Adrenal gland (tissue), 12 donors: ENCODE results near the gene DNPEP. TPM values are rescaled to one million over a fixed set of nuclear protein-coding genes. Genes with fewer than 3 reads are reported as not detected.

Experiments
- DNase-seq, 7 donors: peaks; one replicate each; pipeline ENCODE4 v3.0.0-alpha.2; 2019 to 2020
- H3K27ac ChIP-seq, 5 donors: fragments of 200-600 bp; sonication (generic) in 4 of 5; 1 replicate in 3 of 5; 2 replicates in 2 of 5; pipeline versions ENCODE4 v1.5.1 to v1.8.0; 2016 to 2020; ENCODE audit warnings: mild to moderate bottlenecking in 1 of 5
- H3K27me3 ChIP-seq: fragments of 200-600 bp; 2 replicates; pipeline ENCODE4 v1.8.0; 2021
- H3K36me3 ChIP-seq, 2 donors: fragments of 200-600 bp; replicated peaks in 1 of 2; 1 replicate in 1 of 2; 2 replicates in 1 of 2; pipeline versions ENCODE4 v1.5.1 to v1.8.0; 2018 to 2022
- H3K4me1 ChIP-seq, 2 donors: fragments of 200-600 bp; replicated peaks in 1 of 2; 1 replicate in 1 of 2; 2 replicates in 1 of 2; pipeline versions ENCODE4 v1.5.1 to v1.8.0; 2018 to 2021
- H3K4me3 ChIP-seq, 4 donors: fragments of 200-600 bp; sonication (generic) in 3 of 4; one replicate each; pipeline ENCODE4 v1.5.1; 2016 to 2018
- H3K9me3 ChIP-seq, 3 donors: fragments of 200-600 bp; sonication (generic) in 1 of 3; replicated peaks in 1 of 3; 1 replicate in 2 of 3; 2 replicates in 1 of 3; pipeline versions ENCODE4 v1.5.1 to v1.8.0; 2016 to 2021
- POLR2A ChIP-seq, 2 donors: fragments of 450-650 bp; IDR thresholded peaks; one replicate each; pipeline ENCODE4 v1.6.1; 2017; ENCODE audit warnings: antibody characterized with exemption in 2 of 2, mild to moderate bottlenecking in 2 of 2, moderate library complexity in 1 of 2
- WGBS, 4 donors: extraction: QIAGEN DNeasy Blood & Tissue Kit in 2 of 4; methylation state at CpG; one replicate each; pipeline versions ENCODE4 v1.1.5 to v1.1.7; 2013 to 2017; 5-methylcytosine and 5-hydroxymethylcytosine counted together
- intact Hi-C, 2 donors: fragments of 100-400 bp; cut with DNase I; formaldehyde crosslinking; loops; one replicate each; pipeline versions ENCODE4 v1.14.1 to v1.15.0; 2022 to 2023
- polyA plus RNA-seq, 3 donors: library from polyadenylated mRNA; stranded (reverse); fragments of 200-250 nt in 2 of 3; fragments of 350-450 nt in 1 of 3; fragmentation: Illumina TruSeq in 1 of 3; extraction: RNeasy Lipid Tissue Mini Kit (QIAGEN cat#74804) in 1 of 3; gene quantifications; one replicate each; pipeline ENCODE4 v1.2.3, GENCODE V29; 2013 to 2014
- total RNA-seq, 9 donors: library from RNA; depleted of rRNA in 4 of 9; stranded (reverse); fragments of >200 nt in 4 of 9; fragments of 120-200 nt in 1 of 9; fragmentation: NEBNext Ultra II Directional in 1 of 9; extraction: Animal tissue kit (Norgen Biotek cat#: 25700) in 1 of 9; gene quantifications; one replicate each; pipeline versions ENCODE4 v1.1.0 to v1.2.4, GENCODE V29; 2013 to 2023
- TF ChIP-seq, protein P1 (sequence below), 6 experiments: fragments of 450-650 bp in 4 of 6; fragments of 200-600 bp in 2 of 6; sonication (generic) in 1 of 6; IDR thresholded peaks; 1 replicate in 5 of 6; 2 replicates in 1 of 6; pipeline versions ENCODE4 v1.5.1 to v1.8.0; 2016 to 2021; ENCODE audit warnings: antibody characterized with exemption in 6 of 6, mild to moderate bottlenecking in 2 of 6, moderate library complexity in 1 of 6
- donor health status: healthy with polysubstance abuse.
- donor health status: Bipolar disorder and iron deficiency.
- donor health status: DM: yes; HTN: yes; CAD: no.
- donor health status: DM: no; HTN: no; CAD: no.
- donor health status: DM: no; HTN: no; CAD: no.
- donor health status: DM: yes; HTN: yes; CAD: no.

DNPEP gene
- total and polyA plus RNA-seq, 12 donors, result 30.0 to 107 (median 53.5) TPM

DNA sequence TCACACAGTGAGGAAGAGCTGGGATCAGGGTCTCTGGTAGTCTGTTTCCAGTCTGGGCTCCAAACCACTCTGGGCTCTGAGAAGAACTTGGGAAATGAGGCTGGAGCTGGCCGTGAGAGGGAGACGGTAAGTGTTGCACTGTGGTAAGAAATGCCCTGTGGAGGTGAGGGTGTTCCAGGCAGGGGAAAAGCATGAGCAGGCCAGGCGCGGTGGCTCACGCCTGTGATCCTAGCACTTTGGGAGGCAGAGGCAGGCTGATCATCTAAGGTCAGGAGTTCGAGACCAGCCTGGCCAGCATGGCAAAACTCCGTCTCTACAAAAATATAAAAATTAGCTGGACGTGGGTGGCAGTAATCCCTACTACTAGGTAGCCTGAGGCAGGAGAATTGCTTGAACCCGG lies 16.1 kb upstream of the DNPEP start:
- no peak for DNase-seq
- TF ChIP-seq POLR2A (IDR thresholded peaks at IDR 0.05), result no peak
- TF ChIP-seq, protein P1, sequence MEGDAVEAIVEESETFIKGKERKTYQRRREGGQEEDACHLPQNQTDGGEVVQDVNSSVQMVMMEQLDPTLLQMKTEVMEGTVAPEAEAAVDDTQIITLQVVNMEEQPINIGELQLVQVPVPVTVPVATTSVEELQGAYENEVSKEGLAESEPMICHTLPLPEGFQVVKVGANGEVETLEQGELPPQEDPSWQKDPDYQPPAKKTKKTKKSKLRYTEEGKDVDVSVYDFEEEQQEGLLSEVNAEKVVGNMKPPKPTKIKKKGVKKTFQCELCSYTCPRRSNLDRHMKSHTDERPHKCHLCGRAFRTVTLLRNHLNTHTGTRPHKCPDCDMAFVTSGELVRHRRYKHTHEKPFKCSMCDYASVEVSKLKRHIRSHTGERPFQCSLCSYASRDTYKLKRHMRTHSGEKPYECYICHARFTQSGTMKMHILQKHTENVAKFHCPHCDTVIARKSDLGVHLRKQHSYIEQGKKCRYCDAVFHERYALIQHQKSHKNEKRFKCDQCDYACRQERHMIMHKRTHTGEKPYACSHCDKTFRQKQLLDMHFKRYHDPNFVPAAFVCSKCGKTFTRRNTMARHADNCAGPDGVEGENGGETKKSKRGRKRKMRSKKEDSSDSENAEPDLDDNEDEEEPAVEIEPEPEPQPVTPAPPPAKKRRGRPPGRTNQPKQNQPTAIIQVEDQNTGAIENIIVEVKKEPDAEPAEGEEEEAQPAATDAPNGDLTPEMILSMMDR (IDR thresholded peaks at IDR 0.05), result no peak
- Histone ChIP-seq H3K36me3 (no peaks in the 10 kb centered on the region), H3K9me3 (no peaks in the 10 kb centered on the region), H3K27me3 (no peaks in the 10 kb centered on the region), H3K27ac (no peak overlapping the region), H3K4me1 (peaks cover 0 to 6% of the 10 kb centered on the region in 2 donors), H3K4me3 (no peak overlapping the region)
- WGBS, 4 donors, result 71 to 89% (median 76%) methylated on average over 9 of the region's 9 CpGs
- intact Hi-C loops, result loop anchor here (2.0 to 10.0 kb wide), 3 partner anchors 71 to 127 kb away; no protein-coding TSS in a partner anchor

DNA sequence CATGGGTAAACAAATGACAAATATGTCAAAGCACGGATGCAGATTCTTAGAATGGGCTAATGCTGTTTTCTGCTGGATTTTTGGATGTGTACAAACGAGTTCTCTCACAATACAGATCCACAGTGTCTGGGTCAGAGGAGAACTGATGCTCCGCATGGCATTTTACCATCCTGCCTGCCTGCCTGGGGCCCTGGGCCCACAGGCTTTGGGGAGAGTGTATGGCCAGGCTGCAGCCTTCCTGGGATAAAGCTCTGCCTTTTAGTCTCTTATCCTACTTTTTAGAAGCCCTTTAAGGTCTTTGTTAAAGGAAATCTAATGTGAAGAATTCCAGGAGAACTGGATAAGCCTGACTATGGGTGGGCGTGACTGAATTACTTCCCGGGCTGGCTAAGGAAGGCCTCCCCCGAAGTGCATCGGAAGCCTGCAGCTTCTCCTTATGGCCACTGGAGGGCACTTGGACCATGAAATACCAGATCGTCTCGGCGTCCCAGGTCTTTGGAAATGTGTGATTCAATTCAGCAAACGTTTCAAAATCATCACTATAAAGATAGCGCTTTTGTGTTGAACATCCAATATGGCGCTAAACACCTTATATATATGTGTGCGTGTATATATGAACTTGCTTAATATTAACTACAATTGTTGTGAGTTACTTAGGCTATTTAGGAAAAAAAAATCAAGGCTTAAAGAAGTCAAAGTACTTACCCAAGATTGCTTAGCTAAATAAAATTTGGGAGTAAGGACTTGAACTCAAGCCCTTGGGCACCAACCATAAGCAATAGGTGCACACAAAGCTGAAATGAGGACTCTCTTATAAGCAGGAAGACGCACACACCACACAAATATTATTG lies 15.2 kb upstream of the DNPEP start:
- intact Hi-C loops, result loop anchor here (2.0 to 10.0 kb wide), 3 partner anchors 72 to 128 kb away; no protein-coding TSS in a partner anchor

DNA sequence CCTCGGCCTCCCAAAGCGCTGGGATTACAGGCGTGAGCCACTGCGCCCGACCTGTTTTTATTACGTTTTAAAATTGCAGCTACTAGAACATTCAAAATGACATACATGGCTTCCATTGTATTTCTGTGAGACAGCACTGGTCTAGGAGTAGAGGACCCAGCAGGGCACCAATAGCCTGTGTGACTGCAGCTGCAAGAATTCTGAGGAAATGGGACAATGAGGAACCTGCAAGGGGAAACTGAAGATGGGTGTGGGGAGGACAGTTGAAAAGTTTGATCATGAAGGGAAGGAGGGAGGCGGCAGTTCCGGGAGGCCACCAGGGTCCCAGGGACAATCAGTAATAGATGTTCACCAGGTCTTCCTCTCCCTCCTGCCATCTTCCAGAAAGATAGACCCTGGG lies 13.9 kb upstream of the DNPEP start:
- no peak for DNase-seq
- Histone ChIP-seq H3K4me1 (peaks cover 0 to 10% of the 10 kb centered on the region in 2 donors), H3K36me3 (no peaks in the 10 kb centered on the region), H3K9me3 (no peaks in the 10 kb centered on the region), H3K27ac (no peak overlapping the region), H3K4me3 (no peak overlapping the region), H3K27me3 (no peaks in the 10 kb centered on the region)
- TF ChIP-seq POLR2A (IDR thresholded peaks at IDR 0.05), result no peak
- TF ChIP-seq, protein P1 (IDR thresholded peaks at IDR 0.05), result no peak
- 77 to 87% (median 79%) methylated on average over 8 of the region's 8 CpGs for WGBS, 4 donors
- intact Hi-C loops, result loop anchor here (2.0 to 10.0 kb wide), 3 partner anchors 73 to 129 kb away; no protein-coding TSS in a partner anchor

More for the DNA sequence above, 15.2 kb upstream of the DNPEP start:
- TF ChIP-seq, protein P1 (IDR thresholded peaks at IDR 0.05), result peak; percentile 74 to 88 (median 84)
- no peak for TF ChIP-seq POLR2A (IDR thresholded peaks at IDR 0.05)
- Histone ChIP-seq H3K27me3 (no peaks in the 10 kb centered on the region), H3K9me3 (no peaks in the 10 kb centered on the region), H3K36me3 (no peaks in the 10 kb centered on the region), H3K4me3 (no peak overlapping the region), H3K27ac (no peak overlapping the region), H3K4me1 (peaks cover 0 to 10% of the 10 kb centered on the region in 2 donors)
- 18 to 19% (median 19%) methylated on average over 15 of the region's 15 CpGs for WGBS, 4 donors
- peak; percentile 49 to 87 (median 76) for DNase-seq

DNA sequence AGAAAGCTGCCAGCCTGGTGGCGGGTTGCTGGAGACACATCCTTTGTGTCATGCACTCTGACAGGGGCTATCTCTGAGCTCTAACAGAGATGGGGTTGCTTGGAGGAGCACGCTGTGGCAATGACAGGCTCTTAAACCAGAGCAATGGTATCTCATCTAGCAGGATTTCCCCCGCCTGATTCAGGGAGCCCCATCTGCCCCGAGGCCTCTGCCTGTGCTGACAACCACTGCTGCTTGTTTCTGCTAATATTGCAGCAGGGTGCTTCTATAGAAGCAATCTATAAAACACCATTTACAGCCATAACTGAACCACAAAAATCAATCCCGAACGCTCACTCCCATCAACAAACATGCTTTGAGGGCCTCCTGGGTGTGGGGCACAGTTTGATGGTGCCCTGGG lies 12.8 kb upstream of the DNPEP start:
- Histone ChIP-seq H3K27ac (no peak overlapping the region), H3K4me3 (no peak overlapping the region), H3K27me3 (no peaks in the 10 kb centered on the region), H3K9me3 (no peaks in the 10 kb centered on the region), H3K36me3 (no peaks in the 10 kb centered on the region), H3K4me1 (peaks cover 0 to 10% of the 10 kb centered on the region in 2 donors)
- 52 to 56% (median 55%) methylated on average over 5 to 6 of the region's 6 CpGs for WGBS, 4 donors
- intact Hi-C loops, result loop anchor here (5.0 to 10.0 kb wide), 2 partner anchors 74 to 127 kb away; no protein-coding TSS in a partner anchor
- no peak for DNase-seq
- TF ChIP-seq, protein P1 (IDR thresholded peaks at IDR 0.05), result no peak
- TF ChIP-seq POLR2A (IDR thresholded peaks at IDR 0.05), result no peak
